HG03196 (cell line): ENCODE results near the gene CLIC2.
"Not testable (repeated sequence)": the region's sequence is repeated elsewhere in the genome, so short reads cannot be mapped to it uniquely, and the experiment has no call there.

ENCODE experiments used
- ATAC-seq: cut with Tn5 transposase; IDR thresholded peaks from one replicate; pipeline ENCODE4 v1.9.1; 2021; ENCODE audit not compliant: unreplicated experiment

The CLIC2 gene

DNA sequence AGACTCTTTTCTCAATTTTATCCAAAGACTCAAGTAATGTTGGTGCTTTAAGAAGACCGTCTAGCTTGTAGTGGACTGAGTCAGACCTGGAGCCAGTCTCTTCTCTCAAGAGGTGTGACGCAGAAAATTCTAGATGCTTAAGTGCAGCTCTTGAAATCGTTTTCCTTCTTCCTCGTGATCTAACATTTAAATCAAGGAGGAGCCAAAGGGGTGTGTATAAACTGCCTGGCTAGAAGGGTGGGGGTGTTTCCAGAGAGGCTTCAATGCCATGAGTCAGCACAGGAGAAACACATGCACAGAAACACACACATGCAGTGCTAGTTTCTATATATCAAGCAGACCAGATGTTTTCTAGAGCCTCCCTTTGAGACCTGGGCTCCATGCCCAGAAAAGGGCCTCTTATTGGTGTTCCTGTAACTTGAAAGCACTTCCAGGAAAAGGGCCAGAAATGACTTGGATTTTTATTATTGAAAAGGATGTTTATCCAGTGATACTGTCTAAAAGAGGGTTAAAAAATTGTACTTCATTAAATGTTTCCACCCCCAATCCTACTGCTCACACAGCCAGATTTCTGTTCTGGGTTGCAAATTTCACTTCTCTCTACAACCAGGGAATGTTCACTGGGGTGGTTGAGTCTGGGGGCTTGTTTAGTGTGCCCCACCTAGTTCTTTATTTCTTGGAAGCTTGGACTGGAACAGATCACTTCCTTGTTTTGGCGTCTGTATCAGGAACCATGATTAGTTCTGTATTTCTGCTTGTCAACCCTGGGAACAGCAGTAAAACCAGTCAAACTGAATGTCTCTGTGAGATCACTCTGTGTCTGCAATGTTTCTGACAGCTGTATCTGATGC, at the start of gene CLIC2:
Gene CLIC2, minus strand, starts transcription at position 129 of the 851 bp plus-strand sequence. CDS start 187 bp downstream, outside the sequence.
- ATAC-seq, result peak; percentile 61

DNA sequence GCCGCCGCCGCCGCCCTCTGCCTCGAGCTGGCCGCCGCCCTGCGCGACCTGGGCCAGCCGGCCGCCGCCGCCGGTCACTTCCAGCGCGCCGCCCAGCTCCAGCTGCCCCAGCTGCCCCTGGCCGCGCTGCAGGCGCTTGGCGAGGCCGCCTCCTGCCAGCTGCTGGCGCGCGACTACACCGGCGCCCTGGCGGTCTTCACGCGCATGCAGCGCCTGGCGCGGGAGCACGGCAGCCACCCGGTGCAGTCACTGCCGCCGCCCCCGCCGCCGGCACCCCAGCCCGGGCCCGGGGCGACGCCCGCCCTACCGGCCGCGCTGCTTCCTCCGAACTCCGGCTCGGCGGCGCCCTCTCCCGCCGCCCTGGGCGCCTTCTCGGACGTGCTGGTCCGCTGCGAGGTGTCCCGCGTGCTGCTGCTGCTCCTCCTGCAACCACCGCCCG, 48.1 kb upstream of the CLIC2 start:
- peak; percentile 48 for ATAC-seq

DNA sequence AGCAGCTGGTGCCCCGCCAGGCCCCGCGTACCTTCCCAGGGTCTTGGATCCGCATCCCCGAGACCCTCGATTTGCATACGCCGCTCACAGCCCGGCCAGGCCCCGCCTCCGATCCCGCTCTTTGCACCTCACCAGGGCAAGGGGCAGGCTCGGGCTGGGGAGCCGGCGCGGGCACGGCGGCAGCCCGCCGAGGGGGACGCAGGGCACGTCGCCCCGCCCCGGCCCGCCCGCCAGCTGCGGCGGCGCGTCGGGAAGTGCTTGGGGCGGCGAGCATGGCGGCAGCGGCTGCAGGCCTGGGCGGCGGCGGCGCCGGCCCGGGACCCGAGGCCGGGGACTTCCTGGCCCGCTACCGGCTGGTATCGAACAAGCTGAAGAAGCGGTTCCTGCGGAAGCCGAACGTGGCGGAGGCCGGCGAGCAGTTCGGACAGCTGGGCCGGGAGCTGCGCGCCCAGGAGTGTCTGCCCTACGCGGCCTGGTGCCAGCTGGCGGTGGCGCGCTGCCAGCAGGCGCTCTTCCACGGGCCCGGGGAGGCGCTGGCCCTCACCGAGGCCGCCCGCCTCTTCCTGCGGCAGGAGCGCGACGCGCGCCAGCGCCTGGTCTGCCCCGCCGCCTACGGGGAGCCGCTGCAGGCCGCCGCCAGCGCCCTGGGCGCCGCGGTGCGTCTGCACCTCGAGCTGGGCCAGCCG, 47.6 kb upstream of the CLIC2 start, which contains the start of gene F8A2:
Gene F8A2, plus strand, starts transcription at position 253 of the 686 bp plus-strand sequence. Its CDS starts 20 bp downstream, at position 273.
- peak; percentile 80 for ATAC-seq

DNA sequence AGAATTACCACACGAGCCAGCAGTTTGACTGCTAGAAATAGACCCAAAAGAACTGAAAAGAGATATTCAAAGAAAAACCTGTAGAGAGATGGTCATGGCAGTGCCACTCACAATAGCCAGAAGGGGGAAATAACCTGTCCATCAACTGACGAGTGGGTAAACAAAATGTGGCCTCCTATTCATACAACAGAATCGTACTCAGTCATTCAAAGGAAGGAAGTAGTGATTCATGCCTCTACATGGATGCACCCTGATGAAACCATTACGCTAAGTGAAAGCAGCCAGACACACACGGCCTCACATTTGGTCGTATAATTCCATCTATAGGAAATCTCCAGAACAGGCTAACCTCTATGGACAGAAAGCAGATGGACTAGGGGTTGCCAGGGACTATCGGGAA, 45.4 kb upstream of the CLIC2 start:
- not testable (repeated sequence) for ATAC-seq

DNA sequence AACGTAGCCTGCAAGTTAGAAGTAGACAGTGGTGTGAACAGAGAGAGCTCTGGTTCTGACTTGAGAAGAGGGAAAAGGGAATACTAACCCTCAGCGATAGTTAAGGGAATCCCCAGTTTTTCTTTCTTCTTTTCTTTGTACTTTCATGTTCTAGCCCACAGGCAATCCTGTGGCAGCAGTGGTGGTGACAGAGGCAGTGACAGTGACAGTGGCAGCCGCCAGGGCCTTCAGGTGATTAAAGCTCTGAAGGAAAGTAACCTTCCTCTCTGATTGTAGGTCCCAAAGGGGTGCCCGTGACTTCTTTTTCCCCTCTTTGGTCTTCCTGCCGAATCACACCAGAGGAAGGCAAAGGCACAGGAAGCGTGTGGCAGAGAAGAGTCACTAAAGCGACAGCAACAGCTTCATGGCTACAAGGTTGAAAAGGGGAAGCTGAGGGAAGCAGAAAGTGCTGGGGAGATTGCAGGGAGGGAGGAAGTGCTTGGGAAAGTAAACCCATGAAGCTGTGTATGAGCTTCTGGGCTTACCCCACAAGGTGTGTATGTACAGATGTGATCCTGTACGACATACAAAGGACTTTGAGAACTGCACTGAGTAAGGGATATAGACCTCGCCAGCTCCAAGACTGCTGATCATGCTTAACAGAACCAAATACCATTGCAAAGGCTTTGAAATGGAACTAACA, 39.5 kb upstream of the CLIC2 start:
- peak; percentile 69 for ATAC-seq

DNA sequence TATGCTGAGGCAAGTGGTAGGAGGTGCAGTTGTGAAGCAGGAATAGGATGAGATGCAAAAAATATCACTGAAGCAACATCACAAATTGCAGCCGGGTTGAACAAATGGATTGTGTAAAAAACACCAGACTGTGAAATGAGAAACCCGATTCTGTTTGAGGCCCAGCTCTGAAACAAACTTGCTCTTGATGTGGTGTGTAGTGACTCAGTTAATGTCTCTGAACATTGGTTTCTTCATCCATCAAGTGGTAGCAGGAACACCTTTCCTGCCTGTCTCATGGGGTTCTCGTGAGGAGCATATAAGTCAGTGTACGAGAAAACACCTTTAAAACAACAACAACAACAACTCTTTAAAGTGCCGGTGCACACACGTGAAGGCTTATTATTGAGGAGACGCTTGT, 29.3 kb upstream of the CLIC2 start:
- not testable (repeated sequence) for ATAC-seq

DNA sequence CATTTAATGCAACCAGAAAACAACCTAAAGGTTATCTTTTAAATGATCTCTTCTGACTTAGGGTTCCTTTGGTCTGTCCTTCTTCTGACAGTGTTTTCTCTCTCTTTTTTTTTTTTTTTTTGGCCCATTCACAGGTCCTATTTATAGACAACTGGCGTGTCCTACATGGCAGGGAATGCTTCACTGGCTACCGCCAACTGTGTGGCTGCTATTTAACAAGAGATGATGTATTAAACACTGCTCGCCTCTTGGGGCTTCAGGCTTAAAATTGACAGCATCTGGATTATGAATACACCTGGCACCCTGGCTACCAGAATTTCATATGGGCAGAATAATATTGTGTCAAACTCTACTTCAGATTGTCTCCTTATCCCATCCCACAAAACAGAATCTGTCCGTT, 15.0 kb upstream of the CLIC2 start:
- ATAC-seq, result not testable (repeated sequence)

DNA sequence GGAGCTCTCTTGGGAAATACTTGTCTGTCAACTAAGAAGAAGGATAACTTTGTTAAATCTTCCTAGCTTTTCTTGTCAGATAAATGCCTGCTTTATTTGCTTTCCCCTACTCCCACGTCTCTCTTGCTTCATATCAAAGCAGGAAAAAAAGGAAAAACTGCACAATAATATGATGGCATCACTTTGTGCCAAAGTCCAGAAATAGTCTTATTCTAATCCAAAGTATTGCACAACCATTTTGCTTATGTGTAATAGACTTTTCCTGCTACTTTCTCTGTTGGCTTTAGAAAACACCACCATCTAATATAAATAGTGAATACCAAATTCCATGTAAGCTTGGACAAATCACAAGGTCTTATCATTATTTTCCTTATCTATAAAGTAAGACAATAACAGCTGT, 11.3 kb upstream of the CLIC2 start:
- ATAC-seq, result not testable (repeated sequence)

DNA sequence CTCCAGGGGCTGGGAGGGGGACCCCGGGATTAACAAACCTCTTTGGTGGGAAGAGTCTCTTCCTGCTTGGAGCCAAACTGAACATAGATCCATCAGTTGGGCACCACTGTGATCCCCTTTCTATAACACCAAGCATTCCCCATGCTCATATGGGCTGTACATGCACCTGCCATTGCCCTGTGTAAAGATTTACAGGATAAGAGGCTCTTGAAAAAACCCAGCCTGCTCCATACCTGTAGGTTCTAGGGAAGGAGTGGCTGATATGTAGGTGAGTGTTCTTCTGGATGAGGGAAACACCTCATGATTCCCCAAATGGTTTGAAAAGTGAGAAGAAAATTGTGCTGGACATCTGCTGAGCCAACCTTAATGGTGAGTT, 911 bp upstream of the CLIC2 start:
- ATAC-seq, result not testable (repeated sequence)

DNA sequence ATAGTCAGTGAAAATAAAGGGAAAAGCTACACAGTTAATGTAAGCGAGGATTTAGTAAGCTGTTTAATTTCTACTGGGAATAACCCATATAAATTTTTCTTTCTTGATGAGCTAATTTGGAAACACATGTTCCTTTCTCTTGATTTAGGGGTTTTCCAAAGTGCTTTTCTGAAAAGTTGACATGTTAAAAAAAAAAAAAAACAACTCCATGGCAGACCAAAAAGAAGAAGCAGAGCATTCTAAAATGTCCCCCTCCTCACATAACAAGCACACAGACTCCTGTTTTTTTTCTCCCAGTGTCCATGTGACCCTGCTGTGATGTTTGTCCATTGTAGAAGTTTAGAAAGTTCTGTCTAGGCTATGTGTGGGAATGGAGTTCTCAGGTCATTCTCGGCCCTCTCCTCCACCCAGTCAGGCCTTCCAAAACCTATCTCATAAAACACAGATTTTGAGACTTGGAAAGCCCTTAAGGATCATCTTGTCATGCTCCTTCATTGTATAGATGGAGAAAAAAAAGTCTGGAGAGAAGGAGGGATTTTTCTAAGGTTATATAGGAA, 792 bp downstream of the CLIC2 start:
- ATAC-seq, result no peak

DNA sequence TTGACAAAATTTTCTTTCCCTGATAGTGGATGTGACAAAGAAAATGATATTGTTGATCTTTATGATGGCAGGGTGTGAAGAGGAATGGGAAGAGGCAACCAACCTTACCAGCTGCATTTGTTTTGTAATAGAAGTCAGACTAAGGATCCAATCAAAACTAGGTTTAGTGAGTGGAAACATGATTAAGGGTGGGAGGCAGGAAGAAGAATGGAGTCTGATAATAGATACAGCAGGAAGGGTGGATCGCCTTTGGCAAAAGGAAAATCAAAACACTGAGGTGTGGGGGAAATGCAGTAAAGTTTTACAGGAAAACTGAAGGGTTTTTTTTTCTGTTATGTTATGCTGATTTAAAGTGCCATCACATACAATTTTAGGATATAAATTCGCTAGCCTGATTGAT, 3.4 kb downstream of the CLIC2 start:
- no peak for ATAC-seq

DNA sequence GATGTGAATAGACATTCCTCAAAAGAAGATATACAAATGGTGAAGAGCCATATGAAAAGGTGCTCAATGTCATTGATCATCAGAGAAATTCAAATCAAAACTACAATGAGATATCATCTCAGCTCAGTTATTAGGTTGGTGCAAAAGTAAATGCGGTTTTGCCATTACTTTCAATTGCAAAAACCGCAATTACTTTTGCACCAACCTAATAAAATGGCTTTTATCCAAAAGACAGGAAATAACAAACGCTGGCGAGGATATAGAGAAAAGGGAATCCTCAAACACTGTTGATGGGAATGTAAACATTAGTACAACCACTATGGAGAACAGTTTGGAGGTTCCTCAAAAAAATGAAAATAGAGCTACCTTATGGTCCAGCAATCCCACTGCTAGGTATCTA, 5.1 kb downstream of the CLIC2 start:
- ATAC-seq, result no peak

DNA sequence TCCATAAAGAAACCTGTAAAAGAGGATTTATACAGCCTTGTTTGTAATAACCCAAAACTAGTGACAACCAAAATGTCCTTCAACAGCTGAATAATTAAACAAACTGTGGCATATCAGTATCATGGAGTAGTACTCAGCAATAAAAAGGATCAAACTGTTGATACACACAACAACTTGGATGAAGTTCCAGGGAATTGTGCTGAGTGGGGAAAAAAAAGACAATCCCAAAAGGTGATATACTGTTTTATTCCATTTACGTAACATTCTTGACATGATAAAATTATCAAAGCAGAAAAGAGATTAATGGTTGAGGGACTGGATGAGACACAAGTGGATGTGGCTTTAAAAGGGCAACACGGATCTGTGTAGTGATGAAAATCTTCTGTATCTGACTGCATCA, 7.8 kb downstream of the CLIC2 start:
- no peak for ATAC-seq

DNA sequence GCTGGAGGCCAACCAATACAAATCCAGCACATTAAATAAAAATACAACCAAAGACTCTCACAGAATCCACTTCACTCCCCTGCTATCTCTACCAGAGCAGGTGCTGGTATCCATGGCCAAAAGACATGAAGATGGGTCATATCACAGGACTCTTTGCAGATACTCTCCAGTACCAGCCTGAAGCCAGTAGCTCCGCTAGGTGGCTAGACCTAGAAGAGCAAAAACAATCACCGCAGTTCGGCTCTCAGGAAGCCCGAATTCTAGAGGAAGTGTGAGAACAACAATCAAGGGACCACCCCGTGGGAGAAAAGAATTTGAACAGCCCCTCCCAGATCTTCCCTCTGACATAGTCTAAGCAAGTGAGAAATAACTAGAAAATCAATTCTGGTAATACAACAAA, 20.2 kb downstream of the CLIC2 start:
- ATAC-seq, result no peak

DNA sequence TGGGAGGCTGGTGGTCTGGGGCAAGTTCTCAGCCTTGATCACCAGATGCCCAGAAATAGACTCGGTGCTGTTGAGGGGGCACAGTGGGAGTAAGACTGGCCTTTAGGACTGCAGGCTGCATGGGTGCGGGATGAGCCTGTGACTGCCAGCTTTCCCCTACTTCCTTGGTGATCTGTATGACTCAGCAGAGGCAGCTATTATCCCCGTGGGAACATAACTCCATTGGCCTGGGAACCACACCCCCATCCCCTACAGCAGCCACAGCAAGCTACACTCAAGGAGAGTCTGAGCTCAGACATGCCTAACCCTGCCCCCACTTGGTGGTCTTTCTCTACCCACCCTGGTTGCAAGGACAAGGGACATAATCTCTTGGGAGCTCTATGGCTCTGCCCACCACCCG, 20.6 kb downstream of the CLIC2 start:
- no peak for ATAC-seq

DNA sequence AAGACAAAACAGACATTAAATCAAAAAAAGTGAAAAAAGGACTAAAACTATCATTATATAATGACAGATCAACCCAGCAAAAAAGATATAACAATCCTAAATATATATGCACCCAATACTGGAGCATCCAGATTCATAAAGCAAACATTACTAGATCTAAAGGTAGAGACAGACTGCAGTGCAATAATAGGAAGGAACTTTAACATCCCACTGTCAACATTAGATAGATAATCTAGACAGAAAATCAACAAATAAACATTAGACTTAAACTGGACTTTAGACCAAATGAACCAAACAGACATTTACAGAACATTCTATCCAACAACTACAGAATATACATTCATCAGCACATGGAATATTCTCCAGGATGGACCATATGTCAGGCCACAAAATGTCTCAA, 40.6 kb downstream of the CLIC2 start:
- ATAC-seq, result no peak

DNA sequence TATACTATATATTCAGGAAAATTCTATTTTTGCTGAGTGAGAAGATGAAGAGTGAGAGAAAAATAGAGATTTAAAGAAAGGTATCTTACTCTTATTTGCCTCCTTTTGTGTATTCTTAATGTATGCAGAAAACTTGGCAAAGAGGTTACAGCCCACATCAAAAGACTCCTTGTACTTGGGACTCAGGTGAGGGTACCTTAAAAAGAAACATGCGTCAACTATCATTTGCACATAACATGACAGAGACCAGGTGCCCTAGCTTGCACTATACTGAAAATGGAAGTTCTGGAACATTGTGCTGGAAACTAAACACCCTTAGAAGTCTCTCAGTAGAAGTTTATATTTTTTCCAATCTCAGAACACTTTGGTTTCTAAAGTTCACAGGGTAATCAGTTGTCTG, 54.5 kb downstream of the CLIC2 start:
- no peak for ATAC-seq

DNA sequence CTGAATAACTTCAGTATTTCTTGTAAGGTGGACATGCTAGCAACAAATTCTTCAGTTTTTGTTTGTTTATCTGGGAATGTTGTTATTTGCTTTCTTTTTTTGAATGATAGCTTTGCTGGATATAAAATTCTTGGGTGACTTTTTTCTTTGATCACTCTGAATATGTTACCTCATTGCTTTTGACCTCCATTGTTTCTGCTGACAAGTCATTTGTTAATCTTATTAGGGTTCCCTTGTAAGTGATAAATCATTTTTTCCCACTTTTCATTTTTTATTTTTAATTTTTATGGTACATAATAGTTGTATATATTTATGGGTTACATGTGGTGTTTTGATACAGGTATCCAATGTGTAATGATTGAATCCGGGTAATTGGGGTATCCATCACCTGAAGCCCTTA, 63.4 kb downstream of the CLIC2 start:
- no peak for ATAC-seq

DNA sequence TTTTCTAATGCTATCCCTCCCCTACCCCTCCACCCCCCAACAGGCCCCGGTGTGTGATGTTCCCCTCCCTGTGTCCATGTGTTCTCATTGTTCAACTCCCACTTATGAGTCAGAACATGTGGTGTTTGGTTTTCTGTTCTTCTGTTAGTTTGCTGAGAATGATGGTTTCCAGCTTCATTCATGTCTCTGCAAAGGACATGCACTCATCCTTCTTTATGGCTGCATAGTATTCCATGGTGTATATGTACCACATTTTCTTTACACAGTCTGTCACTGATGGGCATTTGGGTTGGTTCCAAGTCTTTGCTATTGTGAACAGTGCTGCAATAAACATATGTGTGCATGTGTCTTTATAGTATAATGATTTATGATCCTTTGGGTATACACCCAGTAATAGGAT, 66.4 kb downstream of the CLIC2 start:
- not testable (repeated sequence) for ATAC-seq

DNA sequence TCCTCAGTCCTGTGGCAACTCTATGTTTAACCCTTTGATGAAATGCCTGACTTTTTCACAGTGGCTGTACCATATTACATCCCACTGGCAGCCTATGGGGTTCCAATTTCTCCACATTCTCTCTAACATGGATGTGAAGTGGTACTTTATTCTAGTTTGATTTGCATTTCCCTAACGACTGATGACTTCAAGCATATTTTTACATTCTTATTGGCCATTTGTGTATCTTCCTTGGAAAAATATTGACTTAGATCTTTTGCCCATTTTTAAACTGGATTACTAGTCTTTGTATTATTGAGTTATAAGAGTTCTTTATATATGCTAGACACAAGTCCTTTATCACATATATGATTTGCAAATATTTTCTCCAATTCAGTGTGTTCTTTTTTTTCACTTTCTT, 68.0 kb downstream of the CLIC2 start:
- no peak for ATAC-seq
